H1 (cell line): ENCODE measurements around the gene GNAS. TPM values are rescaled to one million over a fixed set of nuclear protein-coding genes. Genes with fewer than 3 reads are reported as not detected.

Experiments used
- CTCF ChIA-PET: fragments of 300-600 bp; sonication (Branson Sonifier 250); formaldehyde crosslinking; loops from one replicate; lab custom pipeline; 2021; ENCODE audit not compliant: partially characterized antibody; lab: Charles Lee
- POLR2A ChIA-PET: fragments of 300-600 bp; sonication (Branson Sonifier 250); formaldehyde crosslinking; loops from one replicate; lab custom pipeline; 2021; ENCODE audit warnings: inconsistent platforms; ENCODE audit not compliant: partially characterized antibody; lab: Charles Lee
- DNase-seq, 2 experiments: peaks; one replicate each; pipeline versions ENCODE4 v3.0.0 to v3.0.0-alpha.2; 2010 to 2022; ENCODE audit warnings: low spot score in 2 of 2, low read depth in 1 of 2, mixed read lengths in 1 of 2
- FAIRE-seq: peaks from 2 replicates; lab custom pipeline; 2011; peaks lifted over from hg19 to GRCh38; lab: Jason Lieb, UNC
- H2AFZ ChIP-seq: 2 replicates; pipeline ENCODE4 v1.8.1; 2012; ENCODE audit warnings: low read length, inconsistent platforms
- H2AK5ac ChIP-seq: 2 replicates; pipeline ENCODE4 v1.6.1; 2013; ENCODE audit warnings: low read depth, low read length
- H2BK120ac ChIP-seq: replicated peaks from 2 replicates; pipeline ENCODE3; 2013; ENCODE audit warnings: low read depth, low read length, inconsistent platforms
- H2BK12ac ChIP-seq: 2 replicates; pipeline ENCODE4 v1.6.1; 2013; ENCODE audit warnings: low read depth, low read length
- H2BK15ac ChIP-seq: 2 replicates; pipeline ENCODE4 v1.6.1; 2013; ENCODE audit warnings: low read length
- H2BK20ac ChIP-seq: 2 replicates; pipeline ENCODE4 v1.6.1; 2013; ENCODE audit warnings: low read length
- H2BK5ac ChIP-seq: 2 replicates; pipeline ENCODE4 v1.6.1; 2013; ENCODE audit warnings: low read depth, low read length
- H3K14ac ChIP-seq: 2 replicates; pipeline ENCODE4 v1.6.1; 2013; ENCODE audit warnings: inconsistent platforms; ENCODE audit not compliant: insufficient read length
- H3K18ac ChIP-seq: 2 replicates; pipeline ENCODE4 v1.6.1; 2013; ENCODE audit warnings: low read length; ENCODE audit errors: extremely low read depth
- H3K23ac ChIP-seq: 2 replicates; pipeline ENCODE4 v1.6.1; 2013; ENCODE audit warnings: inconsistent platforms; ENCODE audit not compliant: insufficient read length
- H3K23me2 ChIP-seq: 2 replicates; pipeline ENCODE4 v1.6.1; 2013; ENCODE audit warnings: low read depth, low read length
- H3K27ac ChIP-seq: 2 replicates; pipeline ENCODE4 v1.6.1; 2011; ENCODE audit warnings: low read depth, low read length, inconsistent platforms
- H3K27me3 ChIP-seq, 4 experiments: replicated peaks in 1 of 4; 1 replicate in 1 of 4; 2 replicates in 3 of 4; pipeline versions ENCODE4 v1.6.1 to v1.8.1; 2011 to 2013; ENCODE audit warnings: low read length in 3 of 4, mild to moderate bottlenecking in 3 of 4, inconsistent platforms in 2 of 4, mixed read lengths in 2 of 4, moderate library complexity in 1 of 4; ENCODE audit not compliant: control insufficient read depth in 3 of 4, insufficient read depth in 3 of 4; ENCODE audit errors: extremely low read depth in 1 of 4
- H3K36me3 ChIP-seq, 4 experiments: 2 replicates each; pipeline versions ENCODE4 v1.6.1 to v1.8.1; 2011 to 2013; ENCODE audit warnings: mild to moderate bottlenecking in 4 of 4, low read length in 3 of 4, moderate library complexity in 2 of 4, control low read depth in 1 of 4, inconsistent platforms in 1 of 4; ENCODE audit not compliant: insufficient read depth in 4 of 4, control insufficient read depth in 2 of 4
- H3K4ac ChIP-seq: replicated peaks from 2 replicates; pipeline ENCODE3; 2013; ENCODE audit warnings: low read length, low read depth, mixed read lengths, inconsistent platforms; ENCODE audit not compliant: insufficient read length
- H3K4me1 ChIP-seq, 4 experiments: replicated peaks in 1 of 4; 1 replicate in 1 of 4; 2 replicates in 3 of 4; pipeline versions ENCODE4 v1.6.1 to v1.8.1; 2011 to 2013; ENCODE audit warnings: low read length in 3 of 4, inconsistent platforms in 2 of 4, mixed read lengths in 1 of 4; ENCODE audit not compliant: insufficient read depth in 4 of 4, control insufficient read depth in 3 of 4
- H3K4me2 ChIP-seq, 2 experiments: 2 replicates each; pipeline versions ENCODE4 v1.6.1 to v1.8.1; 2011 to 2013; ENCODE audit warnings: low read depth in 2 of 2, low read length in 2 of 2, control low read depth in 1 of 2, inconsistent platforms in 1 of 2, mild to moderate bottlenecking in 1 of 2; ENCODE audit not compliant: insufficient read depth in 1 of 2
- H3K4me3 ChIP-seq, 4 experiments: fragments of 200-600, 300-600 bp in 1 of 4; sonication (generic), shearing (Covaris generic), sonication (Bioruptor Twin) in 1 of 4; 2 replicates each; pipeline versions ENCODE4 v1.5.1 to v1.8.1; 2011 to 2016; ENCODE audit warnings: low read length in 4 of 4, low read depth in 3 of 4, control low read depth in 2 of 4, inconsistent platforms in 2 of 4, mild to moderate bottlenecking in 2 of 4, mixed read lengths in 1 of 4, moderate library complexity in 1 of 4; ENCODE audit not compliant: insufficient read depth in 2 of 4; ENCODE audit errors: extremely low read depth in 1 of 4
- H3K56ac ChIP-seq: replicated peaks from 2 replicates; pipeline ENCODE3; 2013; ENCODE audit warnings: low read depth, mild to moderate bottlenecking, mixed read lengths, low read length, inconsistent platforms; ENCODE audit not compliant: insufficient read length
- H3K79me1 ChIP-seq: 2 replicates; pipeline ENCODE4 v1.6.1; 2013; ENCODE audit warnings: low read depth, low read length, control low read depth
- H3K79me2 ChIP-seq, 2 experiments: 2 replicates each; pipeline versions ENCODE4 v1.6.1 to v1.8.1; 2012 to 2013; ENCODE audit warnings: low read length in 2 of 2, mild to moderate bottlenecking in 2 of 2, inconsistent platforms in 1 of 2; ENCODE audit not compliant: insufficient read depth in 2 of 2, control insufficient read depth in 1 of 2
- H3K9ac ChIP-seq, 4 experiments: replicated peaks in 1 of 4; 1 replicate in 1 of 4; 2 replicates in 3 of 4; pipeline versions ENCODE4 v1.6.1 to v1.8.1; 2011 to 2013; ENCODE audit warnings: low read depth in 3 of 4, low read length in 3 of 4, control low read depth in 2 of 4, mild to moderate bottlenecking in 2 of 4, moderate library complexity in 2 of 4, inconsistent platforms in 1 of 4; ENCODE audit errors: extremely low read depth in 1 of 4
- H3K9me3 ChIP-seq, 2 experiments: 2 replicates each; pipeline versions ENCODE4 v1.6.1 to v1.8.1; 2012 to 2013; ENCODE audit warnings: mild to moderate bottlenecking in 2 of 2, moderate library complexity in 2 of 2, control low read depth in 1 of 2, inconsistent platforms in 1 of 2, low read depth in 1 of 2, low read length in 1 of 2, mixed read lengths in 1 of 2; ENCODE audit not compliant: insufficient read depth in 2 of 2
- H4K20me1 ChIP-seq, 2 experiments: replicated peaks in 1 of 2; 2 replicates each; pipeline versions ENCODE3 to v1.8.1; 2011 to 2013; ENCODE audit warnings: inconsistent platforms in 2 of 2, low read length in 2 of 2, mild to moderate bottlenecking in 1 of 2; ENCODE audit not compliant: insufficient read depth in 2 of 2, control insufficient read depth in 1 of 2
- H4K5ac ChIP-seq: 2 replicates; pipeline ENCODE4 v1.6.1; 2013; ENCODE audit warnings: low read length, low read depth, mixed read lengths, inconsistent platforms; ENCODE audit not compliant: insufficient read length
- H4K8ac ChIP-seq: 2 replicates; pipeline ENCODE4 v1.8.0; 2013; ENCODE audit warnings: mild to moderate bottlenecking, moderate library complexity, low read length, inconsistent platforms; ENCODE audit not compliant: insufficient read depth; ENCODE audit errors: extremely low read depth
- H4K91ac ChIP-seq: replicated peaks from 2 replicates; pipeline ENCODE3; 2013; ENCODE audit warnings: low read length, mixed read lengths, inconsistent platforms; ENCODE audit not compliant: insufficient read length
- POLR2A ChIP-seq, 2 experiments: IDR thresholded peaks; 1 replicate in 1 of 2; 2 replicates in 1 of 2; pipeline ENCODE4 v1.6.1; 2011; ENCODE audit warnings: low read depth in 2 of 2, low read length in 2 of 2, mild to moderate bottlenecking in 2 of 2; ENCODE audit errors: control extremely low read depth in 1 of 2
- YY1 ChIP-seq: IDR thresholded peaks from 2 replicates; pipeline ENCODE4 v1.6.1; 2011; ENCODE audit warnings: low read depth, mild to moderate bottlenecking, low read length
- WGBS, 2 experiments: shearing (Covaris generic) in 1 of 2; methylation state at CpG; one replicate each; pipeline versions ENCODE4 v1.1.6 to v1.1.7; 2013 to 2015; ENCODE audit warnings: low lambda C conversion rate in 2 of 2, mixed read lengths in 2 of 2, inconsistent platforms in 1 of 2, low coverage in 1 of 2, missing lambda C conversion rate in 1 of 2; ENCODE audit not compliant: insufficient replicate concordance in 2 of 2, insufficient coverage in 1 of 2, insufficient read length in 1 of 2; ENCODE audit errors: extremely low coverage in 1 of 2, missing lambda C conversion rate in 1 of 2; 5-methylcytosine and 5-hydroxymethylcytosine counted together
- polyA plus RNA-seq, 7 experiments: library from polyadenylated mRNA; depleted of rRNA in 3 of 7; stranded (reverse) in 5 of 7; unstranded in 2 of 7; fragments of >200 nt in 5 of 7; fragments of 200-250 nt in 2 of 7; gene quantifications; 1 replicate in 5 of 7; 2 replicates in 1 of 7; 4 replicates in 1 of 7; pipeline versions ENCODE4 v1.2.1 to v1.2.3, GENCODE V29; 2011 to 2013; ENCODE audit warnings: missing spikeins in 2 of 7, mixed read lengths in 2 of 7
- total RNA-seq: library from RNA; stranded (reverse); fragmentation: NEBNext Ultra II Directional; extraction: Animal tissue kit (Norgen Biotek cat#: 25700); gene quantifications from 2 replicates; pipeline ENCODE4 v1.2.1, GENCODE V29; 2021

The GNAS gene
- total and polyA plus RNA-seq, 2 of the 8 experiments (the other 6 are each of a cell fraction or from before 2014, with no cell fraction given), result 989 to 1,613 TPM

DNA sequence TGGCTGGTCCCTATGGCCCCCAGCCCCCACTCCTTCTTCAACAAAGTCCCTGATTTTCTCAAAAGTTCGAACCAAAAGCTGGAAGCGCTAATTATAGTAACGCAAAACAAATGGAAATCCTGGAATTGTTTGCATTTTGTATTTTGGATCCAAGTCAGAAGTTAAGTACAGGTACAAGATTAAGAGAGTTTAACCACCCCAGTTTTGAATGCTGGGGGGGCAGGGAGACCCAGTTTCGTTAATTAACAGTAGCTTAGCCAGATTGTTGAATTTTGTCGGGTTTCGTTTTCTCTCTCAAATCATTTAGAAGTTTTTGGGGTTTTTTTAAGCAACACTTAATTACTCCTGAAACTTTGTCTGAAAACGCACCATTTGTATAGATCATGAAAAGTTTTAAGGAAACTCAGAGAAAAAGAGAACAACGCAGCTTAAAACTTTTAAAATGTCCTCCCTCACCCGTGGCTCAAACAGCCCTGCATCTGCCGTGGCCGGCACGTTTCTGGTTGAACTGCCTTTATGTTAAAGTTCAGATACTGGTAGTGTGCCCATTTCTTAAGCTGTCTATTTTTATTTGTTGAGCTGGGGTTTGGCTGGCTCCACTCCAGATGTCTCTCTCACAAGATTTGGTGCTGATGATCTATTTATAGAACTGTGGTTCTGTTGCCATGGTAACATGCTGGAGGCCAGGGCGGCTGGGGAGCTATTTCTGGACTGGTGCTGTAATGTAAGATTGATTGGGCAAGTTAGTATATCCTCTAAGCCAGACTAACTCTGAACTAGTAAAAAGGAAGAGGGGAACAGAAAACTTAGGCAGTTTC, 55.0 kb downstream of the GNAS start:
- Histone ChIP-seq H2BK5ac (no peak overlapping the region), H3K9me3 (no peaks in the 10 kb centered on the region), H4K5ac (no peak overlapping the region), H3K4me1 (no peaks in the 10 kb centered on the region), H2BK20ac (no peak overlapping the region), H3K4ac (no peak overlapping the region), H2BK15ac (no peak overlapping the region), H4K91ac (no peak overlapping the region), H2AK5ac (no peak overlapping the region), H3K18ac (no peak overlapping the region), H3K79me2 (peaks cover 0 to 15% of the 10 kb centered on the region in 2 experiments; a peak in 2 of 4 replicates), H2BK12ac (no peak overlapping the region), H3K79me1 (no peaks in the 10 kb centered on the region; the same call in 1 of the 2 replicates), H3K4me3 (no peak overlapping the region), H3K27me3 (no peaks in the 10 kb centered on the region), H2BK120ac (no peak overlapping the region), H3K23me2 (no peaks in the 10 kb centered on the region), H3K14ac (no peak overlapping the region), H3K9ac (no peak overlapping the region), H2AFZ (no peak overlapping the region), H3K56ac (no peak overlapping the region), H3K4me2 (no peak overlapping the region), H3K23ac (no peak overlapping the region), H3K36me3 (peaks cover 58 to 88% (median 82%) of the 10 kb centered on the region in 4 experiments), H4K8ac (no peak overlapping the region), H4K20me1 (peaks cover 6 to 25% of the 10 kb centered on the region in 2 experiments), H3K27ac (no peak overlapping the region)
- TF ChIP-seq POLR2A (IDR thresholded peaks at IDR 0.05; ENCODE audit: control extremely low read depth in 1 of 2, low read depth in 2 of 2, low read length in 2 of 2) (peak in 1 of 2 experiments; percentile 27; a peak in 1 of 3 replicates), YY1 (no peak)
- DNase-seq, result no peak
- POLR2A ChIA-PET, result interaction anchor here (1.4 to 2.0 kb wide), 2 partner anchors 9 to 303 kb away, joined by 3 to 11 read pairs; no protein-coding TSS in a partner anchor
- CTCF ChIA-PET, result interaction anchor here (0.6 to 1.4 kb wide), 4 partner anchors 11 to 122 kb away, joined by 3 to 5 read pairs (median 3); no protein-coding TSS in a partner anchor
- FAIRE-seq, result no peak
- 92% methylated on average over 13 of the region's 13 CpGs; no CpG with 5 or more reads in 1 of the 2 experiments for WGBS, 2 experiments
